MM.1S (cell line): ENCODE results near the gene RNF125.

Experiments
- DNase-seq: peaks from one replicate; pipeline ENCODE4 v3.0.0-alpha.2; 2015
- H2AFZ ChIP-seq: fragments of 300-600 bp; sonication (generic); 2 replicates; pipeline ENCODE4 v1.6.0; 2016; ENCODE audit warnings: antibody characterized with exemption, low read length
- H3F3A ChIP-seq: fragments of 300-600 bp; sonication (generic); 2 replicates; pipeline ENCODE4 v1.6.1; 2016; ENCODE audit warnings: mild to moderate bottlenecking, antibody characterized with exemption, low read length, moderate library complexity, mixed read lengths; ENCODE audit not compliant: insufficient read depth
- H3K27ac ChIP-seq: fragments of 300-600 bp; sonication (generic); 2 replicates; pipeline ENCODE4 v1.5.1; 2016; ENCODE audit warnings: mild to moderate bottlenecking, low read length
- H3K27me3 ChIP-seq: fragments of 300-600 bp; sonication (generic); replicated peaks from 2 replicates; pipeline ENCODE4 v1.6.0; 2016; ENCODE audit warnings: low read length; ENCODE audit not compliant: insufficient read depth
- H3K36me3 ChIP-seq: fragments of 300-600 bp; sonication (generic); replicated peaks from 2 replicates; pipeline ENCODE4 v1.6.1; 2016; ENCODE audit warnings: mild to moderate bottlenecking, low read length, mixed read lengths; ENCODE audit not compliant: insufficient read depth
- H3K4me1 ChIP-seq: fragments of 300-600 bp; sonication (generic); 2 replicates; pipeline ENCODE4 v1.6.1; 2016; ENCODE audit warnings: low read length, mixed read lengths
- H3K4me2 ChIP-seq: fragments of 300-600 bp; sonication (generic); 2 replicates; pipeline ENCODE4 v1.6.0; 2016; ENCODE audit warnings: low read depth, low read length
- H3K4me3 ChIP-seq: fragments of 300-600 bp; sonication (generic); 2 replicates; pipeline ENCODE4 v1.5.1; 2016; ENCODE audit warnings: low read length, mixed read lengths
- H3K79me2 ChIP-seq: fragments of 300-600 bp; sonication (generic); 2 replicates; pipeline ENCODE4 v1.6.1; 2016; ENCODE audit warnings: mixed run types, low read length, mixed read lengths
- H3K9ac ChIP-seq: fragments of 300-600 bp; sonication (generic); 2 replicates; pipeline ENCODE4 v1.6.1; 2016; ENCODE audit warnings: low read length, mixed read lengths
- H3K9me2 ChIP-seq: fragments of 300-600 bp; sonication (generic); replicated peaks from 2 replicates; pipeline ENCODE4 v1.6.1; 2016; ENCODE audit warnings: mild to moderate bottlenecking, low read length, mixed read lengths; ENCODE audit not compliant: insufficient read depth
- H3K9me3 ChIP-seq: fragments of 300-600 bp; sonication (generic); replicated peaks from 2 replicates; pipeline ENCODE4 v1.6.1; 2016; ENCODE audit warnings: mild to moderate bottlenecking, low read length, mixed read lengths; ENCODE audit not compliant: insufficient read depth
- H4K20me1 ChIP-seq: fragments of 300-600 bp; sonication (generic); 2 replicates; pipeline ENCODE4 v1.6.1; 2016; ENCODE audit warnings: mild to moderate bottlenecking, low read length, moderate library complexity, mixed read lengths; ENCODE audit not compliant: insufficient read depth
- CTCF ChIP-seq: fragments of 300-600 bp; sonication (generic); IDR thresholded peaks from 2 replicates; pipeline ENCODE4 v1.5.1; 2016; ENCODE audit warnings: antibody characterized with exemption, low read length, mixed read lengths
- EZH2 ChIP-seq: fragments of 300-600 bp; sonication (generic); optimal IDR thresholded peaks from 2 replicates; pipeline ENCODE3; 2017; ENCODE audit warnings: low read depth, mild to moderate bottlenecking, antibody characterized with exemption, low read length, mixed read lengths
- EZH2phosphoT487 ChIP-seq: fragments of 300-600 bp; sonication (generic); IDR thresholded peaks from 2 replicates; pipeline ENCODE4 v1.6.1; 2018; ENCODE audit warnings: antibody characterized with exemption, low read length

The RNF125 gene

GRCh38 chr18:32093102-32093511, 74.5 kb downstream of the RNF125 start:
- Histone ChIP-seq H3F3A (peaks cover 19% of the 10 kb centered on the region), H3K4me3 (peak overlapping the region; percentile 76), H2AFZ (peak overlapping the region; percentile 49; the same call in 1 of the 2 replicates), H3K9me3 (no peaks in the 10 kb centered on the region), H3K9ac (peak overlapping the region; percentile 91), H3K4me1 (0 out of 2 replicates have a peak, but pooled peaks cover 5% of the 10 kb centered on the region), H3K9me2 (no peaks in the 10 kb centered on the region), H3K36me3 (peaks cover 9% of the 10 kb centered on the region), H4K20me1 (peaks cover 24% of the 10 kb centered on the region), H3K27me3 (no peaks in the 10 kb centered on the region), H3K79me2 (peaks cover 57% of the 10 kb centered on the region), H3K4me2 (peak overlapping the region; percentile 95), H3K27ac (peak overlapping the region; percentile 99)
- peak; percentile 51 for DNase-seq
- TF ChIP-seq EZH2phosphoT487 (no peak), EZH2 (no peak), CTCF (no peak)

- no peak for DNase-seq
Observed at GRCh38 chr18:32093523-32093922, 74.9 kb downstream of the RNF125 start.

GRCh38 chr18:32095192-32095899, 76.7 kb downstream of the RNF125 start:
- Histone ChIP-seq H3K79me2 (peaks cover 77% of the 10 kb centered on the region), H3K9me3 (no peaks in the 10 kb centered on the region), H3K36me3 (peaks cover 9% of the 10 kb centered on the region), H3K27me3 (no peaks in the 10 kb centered on the region), H3F3A (peaks cover 19% of the 10 kb centered on the region), H3K9ac (no peak overlapping the region), H3K4me2 (no peak overlapping the region), H4K20me1 (peaks cover 27% of the 10 kb centered on the region), H2AFZ (no peak overlapping the region), H3K27ac (no peak overlapping the region), H3K4me1 (0 out of 2 replicates have a peak, but pooled peaks cover 5% of the 10 kb centered on the region), H3K4me3 (no peak overlapping the region), H3K9me2 (no peaks in the 10 kb centered on the region)
- TF ChIP-seq EZH2phosphoT487, result no peak
- TF ChIP-seq CTCF, result no peak
- TF ChIP-seq EZH2, result no peak
- DNase-seq, result no peak

More at GRCh38 chr18:32093523-32093922, 74.9 kb downstream of the RNF125 start:
- H3K9ac ChIP-seq, result peak overlapping the region; percentile 91
- peaks cover 19% of the 10 kb centered on the region for H3F3A ChIP-seq
- H3K27ac ChIP-seq, result peak overlapping the region; percentile 99
- H3K36me3 ChIP-seq, result peaks cover 9% of the 10 kb centered on the region
- H3K27me3 ChIP-seq, result no peaks in the 10 kb centered on the region
- no peaks in the 10 kb centered on the region for H3K9me2 ChIP-seq
- H4K20me1 ChIP-seq, result peaks cover 24% of the 10 kb centered on the region
- H3K4me2 ChIP-seq, result peak overlapping the region; percentile 95
- H3K79me2 ChIP-seq, result peaks cover 61% of the 10 kb centered on the region
- H3K4me3 ChIP-seq, result peak overlapping the region; percentile 76
- H2AFZ ChIP-seq, result peak overlapping the region; percentile 49; the same call in 1 of the 2 replicates
- TF ChIP-seq EZH2, result no peak
- TF ChIP-seq EZH2phosphoT487, result no peak
- TF ChIP-seq CTCF, result no peak
- 0 out of 2 replicates have a peak, but pooled peaks cover 5% of the 10 kb centered on the region for H3K4me1 ChIP-seq
- no peaks in the 10 kb centered on the region for H3K9me3 ChIP-seq
